NCI-H345 treated with DMSO at 0.1 percent for 48 hours (cell line): ENCODE measurements around the gene PDE6C.

Source experiments
- DNase-seq: peaks from one replicate; lab custom pipeline; 2025; ENCODE audit not compliant: unreplicated experiment; lab: John Stamatoyannopoulos, UW

PDE6C gene

DNA sequence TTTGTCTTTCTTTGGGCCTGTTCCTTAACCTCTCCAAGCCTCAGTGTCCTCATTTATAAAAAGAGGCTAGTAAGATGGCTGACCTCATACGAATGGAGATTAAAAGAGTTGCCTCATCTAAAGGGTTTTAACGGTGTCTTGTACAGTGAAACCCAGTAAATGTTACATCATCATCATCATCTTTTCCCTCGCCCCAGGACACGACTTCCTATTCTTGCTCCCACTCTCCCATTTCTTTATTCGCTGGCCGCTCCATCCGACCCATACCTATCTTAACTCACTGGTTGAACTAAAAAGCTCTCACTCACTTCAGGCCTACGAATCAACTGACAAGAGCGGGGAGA lies 89.5 kb downstream of the PDE6C start:
- no peak for DNase-seq

DNA sequence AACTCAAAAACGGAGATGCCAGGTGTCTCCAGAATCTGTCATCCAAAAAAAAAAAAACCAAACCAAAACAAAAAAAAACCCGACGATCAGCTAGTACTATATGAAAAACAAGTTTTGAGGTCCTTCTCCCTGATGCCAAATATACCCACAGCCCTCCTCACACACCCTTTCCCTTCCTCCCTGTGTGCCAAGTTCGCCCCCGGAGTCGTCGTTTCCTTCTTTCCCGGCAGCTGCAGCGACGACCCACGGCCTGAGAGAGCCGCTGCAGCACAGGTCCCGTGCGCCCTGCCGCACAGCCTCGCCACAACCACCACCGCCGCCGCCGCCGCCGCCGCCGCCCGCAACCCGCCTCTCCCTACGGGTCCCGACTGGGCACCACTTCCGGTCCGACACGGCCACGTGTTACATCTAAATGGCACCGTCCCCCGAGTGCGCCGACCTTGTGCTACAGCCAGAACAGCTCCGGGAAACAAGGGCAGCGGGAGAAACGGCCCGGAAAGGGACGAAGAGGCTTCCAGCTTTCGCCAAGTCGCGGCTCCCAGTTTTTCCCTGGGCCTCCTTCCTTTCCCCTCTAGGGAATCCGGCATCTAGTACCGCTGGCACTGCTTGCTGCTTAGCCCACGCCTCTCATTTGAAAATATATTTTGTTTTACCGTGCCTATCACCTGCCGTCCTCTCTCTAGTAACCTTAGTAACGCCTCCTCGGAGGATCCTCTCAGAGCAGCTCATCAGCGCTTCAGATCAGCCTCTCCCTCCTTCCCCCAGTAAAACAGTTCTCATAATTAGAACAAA lies 90.1 kb downstream of the PDE6C start, which contains the start of gene FRA10AC1:
TSS of gene FRA10AC1 (minus strand) at position 383 of the 792 bp plus-strand sequence. CDS start 2,486 bp downstream, outside the sequence.
- peak; percentile 51 for DNase-seq

DNA sequence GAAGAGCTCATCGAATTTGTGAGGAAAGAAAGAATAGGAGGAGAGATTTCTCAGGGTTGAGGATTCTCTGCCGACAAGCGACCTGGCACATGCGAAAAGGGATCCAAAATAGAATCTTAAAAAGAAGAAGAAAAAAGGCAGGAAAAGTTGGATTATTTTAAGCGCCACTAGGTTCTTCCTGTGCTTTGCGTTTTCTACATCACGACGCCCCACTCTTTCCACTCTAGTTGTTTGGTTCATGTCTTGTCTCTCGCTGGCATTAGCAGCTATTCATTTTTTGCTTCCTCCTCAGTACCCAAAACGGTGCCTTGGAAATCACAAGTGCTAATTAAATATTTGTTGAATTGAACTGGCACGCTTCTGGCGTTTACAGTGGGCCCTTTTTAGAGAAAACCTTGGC lies 90.7 kb downstream of the PDE6C start:
- DNase-seq = peak; percentile 24

DNA sequence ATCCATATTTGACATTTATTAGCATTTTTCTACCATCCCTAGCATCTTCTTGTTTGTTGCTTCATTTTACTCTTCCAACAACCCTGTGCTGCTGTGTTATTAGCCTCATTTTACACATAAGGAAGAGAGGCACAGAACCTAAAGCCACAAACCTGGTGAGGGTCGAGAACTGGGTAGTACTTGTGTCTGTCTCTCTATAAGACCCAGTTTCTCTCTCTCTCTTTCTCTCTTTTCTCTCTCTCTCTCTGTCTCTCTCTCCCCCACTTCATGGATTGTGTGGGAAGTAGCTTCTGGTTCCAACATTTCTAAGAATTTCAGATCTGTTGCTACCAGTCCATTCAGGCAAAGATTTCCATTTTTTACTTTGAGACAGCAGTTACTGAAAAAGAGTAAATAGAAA lies 91.5 kb downstream of the PDE6C start:
- no peak for DNase-seq

DNA sequence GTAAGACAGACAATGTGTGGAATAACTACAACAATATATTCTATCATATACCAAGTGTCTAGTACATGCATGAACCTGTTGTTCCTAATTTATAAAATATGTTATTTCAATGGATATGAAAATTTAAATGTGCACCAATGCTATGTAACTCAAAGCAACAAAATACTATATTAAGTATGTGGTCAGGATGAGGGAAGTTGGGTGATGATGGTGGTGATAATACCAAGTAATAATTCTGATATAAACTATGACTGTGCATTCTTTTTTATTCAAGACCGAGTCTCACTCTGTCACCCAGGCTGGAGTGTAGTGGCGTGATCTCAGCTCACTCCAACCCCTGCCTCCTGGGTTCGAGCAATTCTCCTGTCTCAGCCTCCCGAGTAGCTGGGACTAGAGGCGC lies 92.1 kb downstream of the PDE6C start:
- no peak for DNase-seq

DNA sequence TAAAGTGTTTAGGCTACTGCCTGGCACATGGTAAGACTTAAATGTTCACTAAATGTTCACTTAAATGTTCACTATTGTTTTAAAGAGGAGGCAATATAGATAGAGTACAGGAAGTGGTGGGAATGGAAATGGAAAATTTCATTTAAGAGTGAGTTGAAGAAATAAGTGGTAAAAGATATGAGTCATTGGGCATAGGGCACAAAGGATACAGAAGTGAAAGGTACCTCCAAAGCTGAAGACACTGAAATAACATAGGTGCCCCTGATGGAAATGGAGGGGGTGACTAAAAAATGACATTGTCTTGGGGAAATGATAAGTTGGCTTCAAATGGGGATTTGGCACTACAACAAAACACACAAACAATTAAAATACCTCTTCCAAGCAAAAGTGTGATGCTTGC lies 95.3 kb downstream of the PDE6C start:
- no peak for DNase-seq

DNA sequence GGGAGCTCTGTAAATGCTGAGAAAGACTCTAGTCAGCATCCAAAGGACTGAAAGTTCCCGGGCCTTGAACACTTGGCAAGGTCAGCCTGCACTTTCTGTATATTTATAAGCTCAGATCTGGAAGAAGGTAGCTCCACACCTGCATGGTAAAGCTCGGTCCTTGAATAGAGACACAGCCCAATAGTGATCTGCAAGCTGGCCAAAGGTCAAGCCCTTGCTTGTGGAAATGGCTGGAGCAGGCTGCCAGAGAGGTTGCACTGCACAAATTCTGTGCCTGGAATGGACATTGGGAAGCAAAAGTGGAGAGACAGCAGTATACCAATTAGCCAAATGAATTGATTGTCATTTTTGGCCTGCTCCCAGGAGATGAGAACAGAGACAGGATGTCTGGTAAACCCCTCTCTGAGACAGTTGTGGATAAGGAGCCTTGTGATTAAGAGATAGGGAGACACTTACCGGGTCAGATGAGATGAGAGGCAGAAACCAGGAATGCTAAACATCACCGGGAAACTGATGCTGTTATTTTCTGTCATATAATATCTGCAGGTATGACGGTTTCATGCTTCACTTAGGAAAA lies 98.1 kb downstream of the PDE6C start:
- DNase-seq = no peak

DNA sequence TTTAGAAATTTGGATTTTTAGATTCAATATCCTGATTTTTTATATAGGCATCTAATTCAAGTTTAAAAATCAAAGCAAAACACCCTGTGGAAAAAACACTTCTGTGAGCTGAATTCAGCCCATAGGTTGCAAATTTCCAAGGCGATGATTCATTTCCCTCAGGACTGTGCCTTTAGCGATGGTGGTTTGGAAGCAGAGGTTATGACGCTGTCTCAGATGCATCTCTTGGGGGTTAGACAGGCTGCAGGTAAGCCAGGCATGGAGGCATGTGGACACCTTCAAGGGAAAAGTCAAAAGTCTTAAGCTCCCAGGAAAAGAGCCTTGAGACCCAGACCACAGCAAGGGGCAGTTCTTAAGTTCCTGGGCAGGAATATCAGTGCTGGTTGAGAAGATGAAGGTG lies 99.6 kb downstream of the PDE6C start:
- DNase-seq = no peak

DNA sequence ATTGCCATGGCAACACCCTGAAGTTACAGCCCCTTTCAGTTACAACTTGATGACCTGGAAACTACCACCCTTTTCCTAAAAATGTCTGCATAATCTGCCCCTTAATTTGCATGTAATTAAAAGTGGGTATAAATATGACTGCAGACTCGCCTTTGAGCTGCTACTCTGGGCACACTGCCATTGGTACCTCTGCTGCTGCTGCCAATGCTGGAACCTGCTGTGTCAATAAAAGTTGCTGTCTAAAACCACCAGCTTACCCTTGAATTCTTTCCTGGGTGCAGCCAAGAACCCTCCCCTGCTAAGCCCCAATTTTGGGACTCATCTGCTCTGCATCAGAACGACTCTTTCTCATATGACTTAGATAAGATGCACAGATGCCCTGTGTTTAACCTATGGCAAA lies 100.3 kb downstream of the PDE6C start:
- no peak for DNase-seq

DNA sequence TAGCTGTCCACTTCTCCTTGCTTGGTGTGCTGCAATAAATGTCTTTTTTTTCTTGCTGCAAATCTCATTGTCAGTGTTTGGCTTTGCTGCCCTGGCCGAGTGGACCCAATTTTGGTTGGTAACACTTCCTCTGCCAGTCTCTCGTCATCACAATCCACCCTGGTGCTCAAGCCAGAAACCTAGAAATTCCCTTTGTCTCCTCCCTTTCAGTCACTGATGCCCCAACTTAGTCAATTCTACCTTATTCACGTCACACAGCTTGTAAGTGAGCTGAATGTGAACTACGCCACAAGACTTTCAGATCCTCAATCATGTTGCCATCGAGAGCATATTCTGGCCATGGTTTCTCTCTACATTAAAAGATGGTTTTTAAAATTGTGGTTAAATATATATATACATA lies 103.0 kb downstream of the PDE6C start:
- DNase-seq = no peak
